ENCODE measurements around the gene SHH. TPM values are rescaled to one million over a fixed set of nuclear protein-coding genes. Genes with fewer than 3 reads are reported as not detected.
A peak's percentile ranks its signal among the peaks of the same experiment; 100 is the strongest.

The SHH gene
- total and polyA plus RNA-seq, 3 experiments from 2014 or later, result not detected

DNA sequence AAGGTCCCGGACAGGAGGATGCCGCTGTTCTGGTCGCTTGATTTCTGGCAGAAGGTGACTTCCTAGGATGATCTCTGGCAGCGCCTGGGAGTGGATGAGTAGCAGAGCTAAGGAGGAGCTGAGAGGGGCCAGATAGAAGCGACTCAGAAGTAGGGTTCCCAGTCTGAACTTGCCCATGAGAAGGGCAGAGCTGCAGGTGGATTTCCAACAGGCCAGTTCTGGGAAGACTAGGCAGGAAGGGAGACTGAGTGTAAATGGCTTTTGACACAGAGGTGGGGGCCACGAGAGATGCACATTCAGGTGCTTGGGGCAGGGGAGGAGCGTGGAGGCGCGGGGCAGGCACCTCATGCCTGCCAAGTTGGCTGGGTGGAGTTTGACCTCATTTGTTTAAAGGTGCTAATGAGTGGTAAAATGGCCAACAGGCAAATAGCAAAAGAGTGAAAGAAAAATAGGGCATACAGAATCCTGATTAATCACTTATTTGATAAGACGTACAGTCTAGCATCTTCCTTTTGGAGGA is 58.8 kb downstream of the SHH start:
- H3K9me3 Mint-ChIP-seq, result no peaks in the 10 kb centered on the region
- H3K4me1 ChIP-seq (ENCODE audit: insufficient read depth, low read length), result peaks cover 36% of the 10 kb centered on the region
- no peaks in the 10 kb centered on the region for H3K9me3 ChIP-seq (ENCODE audit: low read length)
- peak overlapping the region in 3 of 7 donors; percentile 26 to 71 (median 53) for H3K4me3 Mint-ChIP-seq
- ChIA-PET POLR2A (interaction anchor here (0.6 kb wide), 1 partner anchor 1454 kb away, joined by 7 read pairs; no protein-coding TSS in a partner anchor), CTCF (interaction anchor here (0.8 kb wide), 1 partner anchor 14 kb away, joined by 3 read pairs; no protein-coding TSS in a partner anchor)
- no peak overlapping the region for H3K27ac ChIP-seq (ENCODE audit: low read depth, low read length)
- H3K4me1 Mint-ChIP-seq, result peaks cover 63 to 83% (median 81%) of the 10 kb centered on the region in 3 donors
- H3K36me3 ChIP-seq (ENCODE audit: insufficient read depth, low read length), result no peaks in the 10 kb centered on the region
- no peaks in the 10 kb centered on the region for H3K27me3 ChIP-seq (ENCODE audit: insufficient read depth, low read length, poor library complexity, severe bottlenecking)
- DNase-seq, result no peak
- peak overlapping the region; percentile 9 to 90 (median 57) for H3K27ac Mint-ChIP-seq
- H3K4me3 ChIP-seq (ENCODE audit: low read length), result no peak overlapping the region
- peaks cover 0 to 49% (median 2%) of the 10 kb centered on the region in 3 donors for H3K36me3 Mint-ChIP-seq
- no peaks in the 10 kb centered on the region for H3K27me3 Mint-ChIP-seq

DNA sequence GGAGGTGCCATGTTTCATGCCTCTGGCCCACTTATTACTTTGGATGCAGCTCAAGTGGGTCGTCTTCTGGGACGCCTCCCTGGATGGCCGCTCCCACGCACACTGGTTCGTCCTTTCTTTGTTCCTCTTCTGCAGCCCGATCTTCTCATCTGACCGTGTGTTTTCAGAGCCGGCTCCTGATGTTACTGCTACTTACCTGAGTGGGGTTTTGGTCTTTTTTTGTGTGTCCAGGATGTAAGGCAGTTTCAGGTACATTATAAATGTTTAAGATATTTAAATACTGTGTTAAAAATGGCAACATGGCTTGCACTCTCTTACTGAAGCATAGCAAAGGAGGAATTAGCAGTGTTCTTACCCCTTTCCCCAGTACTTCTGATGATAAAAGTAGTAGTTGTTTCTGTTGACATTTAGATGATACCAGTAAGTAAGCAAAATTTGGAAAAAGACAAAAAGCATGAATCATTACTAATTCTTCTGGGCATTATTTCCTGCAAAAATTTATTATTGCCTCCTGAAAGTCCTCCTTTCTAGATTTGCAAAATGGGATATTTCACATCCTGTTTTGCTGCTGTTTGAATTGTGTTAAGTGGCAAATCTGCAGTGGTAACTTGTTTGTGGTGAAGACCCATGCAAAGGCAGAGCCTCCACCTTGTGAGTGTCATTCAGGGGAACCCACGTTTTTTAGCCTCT is 59.4 kb downstream of the SHH start:
- CTCF ChIA-PET, result interaction anchor here (1.4 kb wide), 1 partner anchor 9 kb away, joined by 4 read pairs; no protein-coding TSS in a partner anchor
- H3K9me3 ChIP-seq (ENCODE audit: low read length), result no peaks in the 10 kb centered on the region
- no peak overlapping the region for H3K4me3 ChIP-seq (ENCODE audit: low read length)
- DNase-seq, result no peak
- H3K9me3 Mint-ChIP-seq, result no peaks in the 10 kb centered on the region
- H3K27me3 Mint-ChIP-seq, result no peaks in the 10 kb centered on the region
- no peaks in the 10 kb centered on the region for H3K36me3 ChIP-seq (ENCODE audit: insufficient read depth, low read length)
- peaks cover 36% of the 10 kb centered on the region for H3K4me1 ChIP-seq (ENCODE audit: insufficient read depth, low read length)
- H3K27ac ChIP-seq (ENCODE audit: low read depth, low read length), result no peak overlapping the region
- peaks cover 0 to 48% (median 5%) of the 10 kb centered on the region in 3 donors for H3K36me3 Mint-ChIP-seq
- H3K4me3 Mint-ChIP-seq, result peak overlapping the region in 3 of 7 donors; percentile 26 to 71 (median 53)
- H3K27me3 ChIP-seq (ENCODE audit: insufficient read depth, low read length, poor library complexity, severe bottlenecking), result no peaks in the 10 kb centered on the region
- peaks cover 69 to 87% (median 86%) of the 10 kb centered on the region in 3 donors for H3K4me1 Mint-ChIP-seq
- peak overlapping the region; percentile 19 to 90 (median 60) for H3K27ac Mint-ChIP-seq
- POLR2A ChIA-PET, result no interaction called here

DNA sequence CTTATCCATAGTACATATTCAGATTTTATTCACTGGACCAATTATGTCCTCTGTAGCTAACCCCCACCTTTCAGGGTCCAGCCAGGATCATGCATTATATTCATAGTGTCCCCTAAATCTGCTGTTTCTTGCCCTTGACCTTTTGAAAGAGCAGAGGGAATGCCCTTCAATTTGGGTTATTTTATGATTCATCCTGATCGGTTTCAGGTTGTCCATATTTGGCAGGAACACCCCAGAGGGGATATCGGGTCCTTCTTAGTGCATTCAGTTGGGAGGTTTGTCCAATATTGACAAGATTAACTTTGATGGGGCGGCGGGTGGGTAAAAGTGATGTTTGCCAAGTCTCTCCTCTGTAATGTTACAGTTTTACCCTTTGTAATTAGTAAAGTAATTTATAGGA is 60.9 kb downstream of the SHH start:
- Histone ChIP-seq H3K27ac (ENCODE audit: low read depth, low read length) (no peak overlapping the region), H3K36me3 (ENCODE audit: insufficient read depth, low read length) (no peaks in the 10 kb centered on the region), H3K4me3 (ENCODE audit: low read length) (no peak overlapping the region), H3K9me3 (ENCODE audit: low read length) (no peaks in the 10 kb centered on the region), H3K27me3 (ENCODE audit: insufficient read depth, low read length, poor library complexity, severe bottlenecking) (no peaks in the 10 kb centered on the region), H3K4me1 (ENCODE audit: insufficient read depth, low read length) (peaks cover 36% of the 10 kb centered on the region)
- peaks cover 72 to 93% (median 90%) of the 10 kb centered on the region in 3 donors for H3K4me1 Mint-ChIP-seq
- H3K27me3 Mint-ChIP-seq, result no peaks in the 10 kb centered on the region
- H3K9me3 Mint-ChIP-seq, result no peaks in the 10 kb centered on the region
- DNase-seq, result no peak
- ChIA-PET POLR2A (no interaction called here), CTCF (interaction anchor here (1.4 kb wide), 1 partner anchor 11 kb away, joined by 4 read pairs; no protein-coding TSS in a partner anchor)
- no peak overlapping the region for H3K4me3 Mint-ChIP-seq
- H3K27ac Mint-ChIP-seq, result peak overlapping the region in 3 of 8 donors; percentile 28 to 71 (median 37)
- peaks cover 0 to 50% (median 4%) of the 10 kb centered on the region in 3 donors for H3K36me3 Mint-ChIP-seq

DNA sequence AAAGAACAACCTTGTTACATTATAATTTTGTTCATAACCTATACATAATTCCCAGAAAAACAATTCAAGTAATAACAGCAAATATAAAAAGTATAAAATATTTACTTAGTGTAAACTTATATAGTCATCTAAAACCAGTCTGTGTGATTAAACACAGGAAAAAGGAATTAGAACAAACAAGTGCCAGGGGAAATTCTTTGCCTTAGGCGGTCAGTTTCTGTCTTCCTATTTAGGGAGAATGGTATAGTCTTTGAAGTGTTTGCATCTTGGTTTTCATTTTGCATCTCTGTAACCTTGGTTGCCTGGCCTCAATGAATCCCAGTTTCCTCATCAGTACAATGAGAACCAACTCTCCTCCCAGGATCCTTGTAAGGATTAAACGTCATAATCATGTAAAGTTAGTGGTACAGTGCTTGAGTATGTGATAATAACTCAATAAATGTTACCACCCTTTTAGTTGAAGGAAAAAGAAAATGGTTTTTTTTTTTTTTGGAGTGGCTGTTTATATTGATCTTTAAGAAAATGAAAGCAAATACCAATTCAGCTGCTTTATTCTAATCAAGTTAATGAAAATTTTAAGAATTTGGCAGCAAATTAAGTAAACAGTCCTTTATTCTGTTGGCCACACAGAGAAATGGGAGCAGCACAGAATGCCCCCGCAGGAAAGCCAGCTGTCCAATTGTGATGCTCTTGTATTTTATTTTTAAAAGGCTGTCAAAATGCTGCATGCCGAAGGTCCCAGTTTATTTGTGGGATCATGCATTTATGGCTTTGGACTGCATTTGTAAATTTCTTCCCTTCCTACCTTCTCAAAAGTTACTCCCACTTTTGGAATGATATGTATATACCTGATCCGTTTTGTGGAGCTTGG is 61.8 kb downstream of the SHH start:
- peaks cover 8% of the 10 kb centered on the region for H3K36me3 ChIP-seq (ENCODE audit: insufficient read depth, low read length)
- POLR2A ChIA-PET, result no interaction called here

More for the DNA sequence above, 61.8 kb downstream of the SHH start:
- Mint-ChIP-seq H3K4me1 (peaks cover 76 to 96% (median 92%) of the 10 kb centered on the region in 3 donors), H3K4me3 (no peak overlapping the region), H3K36me3 (peaks cover 0 to 56% (median 7%) of the 10 kb centered on the region in 3 donors), H3K27ac (peak overlapping the region in 1 of 8 donors; percentile 29), H3K27me3 (no peaks in the 10 kb centered on the region), H3K9me3 (no peaks in the 10 kb centered on the region)
- no peak overlapping the region for H3K27ac ChIP-seq (ENCODE audit: low read depth, low read length)
- peaks cover 36% of the 10 kb centered on the region for H3K4me1 ChIP-seq (ENCODE audit: insufficient read depth, low read length)
- CTCF ChIA-PET, result no interaction called here
- no peaks in the 10 kb centered on the region for H3K27me3 ChIP-seq (ENCODE audit: insufficient read depth, low read length, poor library complexity, severe bottlenecking)
- DNase-seq, result no peak
- no peak overlapping the region for H3K4me3 ChIP-seq (ENCODE audit: low read length)
- H3K9me3 ChIP-seq (ENCODE audit: low read length), result no peaks in the 10 kb centered on the region

Other genes with a start within 250 kb of the SHH start
- 10 to 100 TPM; 68.7 to 71.6 TPM for gene RBM33, start 167.8 kb downstream of the SHH start, total RNA-seq
- gene RBM33, start 167.8 kb downstream of the SHH start, polyA plus RNA-seq, result 68.5 TPM